Thyroid gland (tissue), 4 donors: ENCODE data around the gene PRSS27. TPM values are rescaled to one million over a fixed set of nuclear protein-coding genes. Genes with fewer than 3 reads are reported as not detected.

Experiments used
- DNase-seq, 2 donors: peaks; one replicate each; pipeline ENCODE4 v3.0.0-alpha.2; 2019
- H3K27ac ChIP-seq, 3 donors: fragments of 200-600 bp; sonication (generic); 1 replicate in 2 of 3; 2 replicates in 1 of 3; pipeline ENCODE4 v1.5.1; 2016 to 2019; ENCODE audit warnings: mild to moderate bottlenecking in 1 of 3, moderate library complexity in 1 of 3
- H3K27me3 ChIP-seq: fragments of 200-600 bp; sonication (generic); one replicate; pipeline ENCODE4 v1.5.1; 2019
- H3K36me3 ChIP-seq, 2 donors: fragments of 200-600 bp; sonication (generic); one replicate each; pipeline ENCODE4 v1.5.1; 2016 to 2019
- H3K4me1 ChIP-seq, 2 donors: fragments of 200-600 bp; sonication (generic); one replicate each; pipeline ENCODE4 v1.5.1; 2017 to 2019
- H3K4me3 ChIP-seq, 3 donors: fragments of 200-600 bp; sonication (generic); replicated peaks in 1 of 3; 1 replicate in 2 of 3; 2 replicates in 1 of 3; pipeline ENCODE4 v1.5.1; 2016; ENCODE audit warnings: mild to moderate bottlenecking in 1 of 3
- H3K9me3 ChIP-seq: fragments of 200-600 bp; sonication (generic); one replicate; pipeline ENCODE4 v1.5.1; 2017
- CTCF ChIP-seq, 6 experiments: fragments of 200-600 bp in 3 of 6; fragments of 450-650 bp in 3 of 6; sonication (generic) in 3 of 6; IDR thresholded peaks; one replicate each; pipeline ENCODE4 v1.5.1; 2016 to 2019; ENCODE audit warnings: antibody characterized with exemption in 6 of 6, mild to moderate bottlenecking in 2 of 6, inconsistent platforms in 1 of 6, moderate library complexity in 1 of 6
- POLR2A ChIP-seq, 2 donors: fragments of 450-650 bp; IDR thresholded peaks; one replicate each; pipeline ENCODE4 v1.6.1; 2017; ENCODE audit warnings: antibody characterized with exemption in 2 of 2, mild to moderate bottlenecking in 2 of 2, moderate library complexity in 1 of 2
- WGBS, 2 donors: methylation state at CpG; one replicate each; pipeline ENCODE4 v1.1.5; 2017; 5-methylcytosine and 5-hydroxymethylcytosine counted together
- intact Hi-C: fragments of 100-400 bp; cut with DNase I; formaldehyde crosslinking; loops from one replicate; pipeline ENCODE4 v1.15.1; 2023
- total RNA-seq, 4 donors: library from RNA; depleted of rRNA; stranded (reverse); fragments of >200 nt; gene quantifications; one replicate each; pipeline ENCODE4 v1.2.3, GENCODE V29; 2016

The PRSS27 gene
- total RNA-seq, 4 donors from 2014 or later: 1.1 to 1.5 (median 1.1) TPM; not detected in 1

GRCh38 chr16:2706085-2706484, 13.9 kb downstream of the PRSS27 start:
- H3K36me3 ChIP-seq: peaks cover 28 to 34% of the 10 kb centered on the region in 2 donors
- no peak overlapping the region for H3K27ac ChIP-seq
- H3K9me3 ChIP-seq: no peaks in the 10 kb centered on the region
- intact Hi-C loops: no loop called here
- H3K27me3 ChIP-seq: no peaks in the 10 kb centered on the region
- 93 to 98% methylated on average over 12 to 15 of the region's 17 CpGs for WGBS, 2 donors
- H3K4me3 ChIP-seq: no peak overlapping the region
- DNase-seq: no peak
- TF ChIP-seq CTCF (IDR thresholded peaks at IDR 0.05): no peak
- TF ChIP-seq POLR2A (IDR thresholded peaks at IDR 0.05): no peak
- H3K4me1 ChIP-seq: peaks cover 9 to 22% of the 10 kb centered on the region in 2 donors

- no peak for TF ChIP-seq CTCF (IDR thresholded peaks at IDR 0.05)
- no peak for TF ChIP-seq POLR2A (IDR thresholded peaks at IDR 0.05)
- intact Hi-C loops: no loop called here
- H3K4me3 ChIP-seq: no peak overlapping the region
- H3K27ac ChIP-seq: peak overlapping the region in 1 of 3 donors; percentile 47
- peaks cover 36 to 41% of the 10 kb centered on the region in 2 donors for H3K36me3 ChIP-seq
- H3K9me3 ChIP-seq: no peaks in the 10 kb centered on the region
- WGBS, 2 donors: 82 to 87% methylated on average over 4 to 7 of the region's 10 CpGs
- no peak for DNase-seq
- no peaks in the 10 kb centered on the region for H3K27me3 ChIP-seq
- H3K4me1 ChIP-seq: peaks cover 9 to 22% of the 10 kb centered on the region in 2 donors
These were observed 14.7 kb downstream of the PRSS27 start for GRCh38 chr16:2705351-2705750.

- H3K4me3 ChIP-seq: no peak overlapping the region
- H3K36me3 ChIP-seq: peaks cover 40 to 46% of the 10 kb centered on the region in 2 donors
- H3K27ac ChIP-seq: peak overlapping the region in 1 of 3 donors; percentile 47
- no peaks in the 10 kb centered on the region for H3K9me3 ChIP-seq
- H3K4me1 ChIP-seq: peaks cover 9 to 22% of the 10 kb centered on the region in 2 donors
- TF ChIP-seq POLR2A (IDR thresholded peaks at IDR 0.05) (no peak), CTCF (IDR thresholded peaks at IDR 0.05) (no peak)
- WGBS, 2 donors: 94% methylated on average over 9 to 14 of the region's 14 CpGs
- no peak for DNase-seq
- H3K27me3 ChIP-seq: no peaks in the 10 kb centered on the region
- intact Hi-C loops: no loop called here
These were observed 15.1 kb downstream of the PRSS27 start for GRCh38 chr16:2704983-2705275.

GRCh38 chr16:2704166-2704982, 15.7 kb downstream of the PRSS27 start:
- Histone ChIP-seq H3K9me3 (no peaks in the 10 kb centered on the region), H3K4me1 (peaks cover 9 to 22% of the 10 kb centered on the region in 2 donors), H3K27ac (peak overlapping the region in 2 of 3 donors; percentile 47 to 56), H3K36me3 (peaks cover 45 to 50% of the 10 kb centered on the region in 2 donors), H3K4me3 (no peak overlapping the region), H3K27me3 (no peaks in the 10 kb centered on the region)
- TF ChIP-seq POLR2A (IDR thresholded peaks at IDR 0.05) (no peak), CTCF (IDR thresholded peaks at IDR 0.05) (no peak)
- DNase-seq: no peak
- intact Hi-C loops: no loop called here
- WGBS, 2 donors: 86 to 95% methylated on average over 13 to 22 of the region's 33 CpGs
